Left ventricle myocardium inferior (tissue), 1 donor: ENCODE results near the gene SND1. TPM values are rescaled to one million over a fixed set of nuclear protein-coding genes. Genes with fewer than 3 reads are reported as not detected.

Source experiments
- DNase-seq: peaks from one replicate; pipeline ENCODE4 v3.0.0-alpha.2; 2020
- H3K27ac ChIP-seq: fragments of 200-600 bp; replicated peaks from 2 replicates; pipeline ENCODE4 v1.8.0; 2021
- H3K27me3 ChIP-seq: fragments of 200-600 bp; 2 replicates; pipeline ENCODE4 v1.8.0; 2021; ENCODE audit warnings: low read depth
- H3K36me3 ChIP-seq: fragments of 200-600 bp; 2 replicates; pipeline ENCODE4 v1.8.0; 2021
- H3K4me1 ChIP-seq: fragments of 200-600 bp; 2 replicates; pipeline ENCODE4 v1.8.0; 2021
- H3K4me3 ChIP-seq: fragments of 200-600 bp; 2 replicates; pipeline ENCODE4 v1.8.0; 2021; ENCODE audit warnings: mild to moderate bottlenecking, moderate library complexity
- H3K9me3 ChIP-seq: fragments of 200-600 bp; replicated peaks from 2 replicates; pipeline ENCODE4 v1.8.0; 2021
- intact Hi-C: fragments of 100-400 bp; cut with micrococcal nuclease; formaldehyde crosslinking; loops from one replicate; pipeline ENCODE4 v1.11.0; 2022
- total RNA-seq: library from RNA; stranded (reverse); fragmentation: NEBNext Ultra II Directional; extraction: Animal tissue kit (Norgen Biotek cat#: 25700); gene quantifications from one replicate; pipeline ENCODE4 v1.2.1, GENCODE V29; 2021
- TF ChIP-seq, protein P1 (sequence below): fragments of 200-600 bp; IDR thresholded peaks from 2 replicates; pipeline ENCODE4 v1.8.0; 2021; ENCODE audit warnings: antibody characterized with exemption, mild to moderate bottlenecking, borderline replicate concordance
- donor health status: DM: no; HTN: yes; CAD: no; lungs with severe emphysema.

SND1 gene
- total RNA-seq, 1 donor from 2014 or later, result 71.6 TPM

DNA sequence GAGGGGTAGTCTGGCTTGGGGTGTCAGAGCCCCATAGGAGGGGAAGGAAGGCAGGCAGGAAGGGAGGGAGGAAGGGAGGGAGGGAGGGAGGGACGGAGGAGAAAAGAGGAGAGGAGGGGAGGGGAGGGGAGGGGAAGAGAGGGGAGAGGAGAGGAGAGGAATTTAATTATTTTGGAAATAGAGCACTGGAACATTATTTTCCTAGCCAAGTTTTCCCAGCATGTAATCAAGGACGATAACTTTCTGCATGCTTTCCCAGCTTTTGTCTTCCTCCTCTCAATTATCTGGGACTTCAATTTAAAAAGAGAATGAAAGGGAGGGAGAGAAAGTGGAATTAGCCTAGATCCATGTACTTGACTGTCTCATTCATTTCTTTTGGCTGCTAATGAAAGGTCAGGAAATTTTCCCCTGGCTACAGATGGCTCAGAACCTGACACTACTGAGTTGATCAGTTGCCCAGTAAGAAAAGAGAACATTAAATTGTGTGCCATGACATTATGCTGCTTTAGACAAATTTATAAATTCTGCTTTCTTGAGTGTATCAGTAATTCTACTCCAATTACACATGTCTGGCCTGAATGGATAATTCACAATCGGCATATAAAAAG is 230.4 kb downstream of the SND1 start:
- peak overlapping the region; percentile 65 for H3K27ac ChIP-seq

GRCh38 chr7:127884066-127884559 is 232.1 kb downstream of the SND1 start:
- TF ChIP-seq, protein P1, sequence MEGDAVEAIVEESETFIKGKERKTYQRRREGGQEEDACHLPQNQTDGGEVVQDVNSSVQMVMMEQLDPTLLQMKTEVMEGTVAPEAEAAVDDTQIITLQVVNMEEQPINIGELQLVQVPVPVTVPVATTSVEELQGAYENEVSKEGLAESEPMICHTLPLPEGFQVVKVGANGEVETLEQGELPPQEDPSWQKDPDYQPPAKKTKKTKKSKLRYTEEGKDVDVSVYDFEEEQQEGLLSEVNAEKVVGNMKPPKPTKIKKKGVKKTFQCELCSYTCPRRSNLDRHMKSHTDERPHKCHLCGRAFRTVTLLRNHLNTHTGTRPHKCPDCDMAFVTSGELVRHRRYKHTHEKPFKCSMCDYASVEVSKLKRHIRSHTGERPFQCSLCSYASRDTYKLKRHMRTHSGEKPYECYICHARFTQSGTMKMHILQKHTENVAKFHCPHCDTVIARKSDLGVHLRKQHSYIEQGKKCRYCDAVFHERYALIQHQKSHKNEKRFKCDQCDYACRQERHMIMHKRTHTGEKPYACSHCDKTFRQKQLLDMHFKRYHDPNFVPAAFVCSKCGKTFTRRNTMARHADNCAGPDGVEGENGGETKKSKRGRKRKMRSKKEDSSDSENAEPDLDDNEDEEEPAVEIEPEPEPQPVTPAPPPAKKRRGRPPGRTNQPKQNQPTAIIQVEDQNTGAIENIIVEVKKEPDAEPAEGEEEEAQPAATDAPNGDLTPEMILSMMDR, result peak; percentile 43
- no peak overlapping the region for H3K4me3 ChIP-seq
- H3K27ac ChIP-seq, result peak overlapping the region; percentile 65
- no peaks in the 10 kb centered on the region for H3K9me3 ChIP-seq
- peaks cover 74% of the 10 kb centered on the region for H3K4me1 ChIP-seq
- peaks cover 8% of the 10 kb centered on the region for H3K36me3 ChIP-seq
- intact Hi-C loops, result no loop called here
- peak; percentile 24 for DNase-seq
- no peaks in the 10 kb centered on the region for H3K27me3 ChIP-seq

More for the DNA sequence above, 230.4 kb downstream of the SND1 start:
- DNase-seq, result no peak
- TF ChIP-seq, protein P1, result no peak
- H3K4me3 ChIP-seq, result no peak overlapping the region
- no peaks in the 10 kb centered on the region for H3K9me3 ChIP-seq
- peaks cover 58% of the 10 kb centered on the region for H3K4me1 ChIP-seq
- H3K36me3 ChIP-seq, result no peaks in the 10 kb centered on the region
- H3K27me3 ChIP-seq, result no peaks in the 10 kb centered on the region
- intact Hi-C loops, result no loop called here

GRCh38 chr7:127885222-127885772 is 233.3 kb downstream of the SND1 start:
- intact Hi-C loops, result no loop called here

DNA sequence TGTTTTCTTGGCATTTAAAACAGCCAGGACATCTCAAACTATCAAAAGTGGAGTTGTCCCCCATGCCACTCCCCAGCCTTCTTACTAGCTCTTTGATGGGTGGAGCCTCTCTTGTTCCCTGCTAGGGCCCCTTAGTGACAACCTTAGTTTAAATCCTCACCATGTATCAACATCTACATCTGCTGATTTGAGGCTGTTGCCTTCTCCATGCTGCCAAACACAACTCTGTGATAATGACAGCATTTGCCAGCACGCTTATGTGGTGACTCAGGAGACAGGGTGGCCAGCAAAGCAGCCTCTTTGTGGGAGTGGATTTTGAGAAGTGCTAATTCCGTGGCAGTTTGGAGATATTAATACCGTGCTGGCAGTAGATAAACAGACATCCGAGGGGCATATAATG is 233.8 kb downstream of the SND1 start:
- Histone ChIP-seq H3K9me3 (no peaks in the 10 kb centered on the region), H3K36me3 (peaks cover 8% of the 10 kb centered on the region), H3K27ac (peak overlapping the region; percentile 65), H3K4me3 (no peak overlapping the region), H3K27me3 (no peaks in the 10 kb centered on the region), H3K4me1 (peaks cover 82% of the 10 kb centered on the region)
- TF ChIP-seq, protein P1, result no peak
- intact Hi-C loops, result no loop called here
- DNase-seq, result no peak

More at GRCh38 chr7:127885222-127885772, 233.3 kb downstream of the SND1 start:
- H3K36me3 ChIP-seq, result peaks cover 8% of the 10 kb centered on the region
- H3K27ac ChIP-seq, result peak overlapping the region; percentile 65
- peaks cover 80% of the 10 kb centered on the region for H3K4me1 ChIP-seq
- no peaks in the 10 kb centered on the region for H3K27me3 ChIP-seq
- H3K9me3 ChIP-seq, result no peaks in the 10 kb centered on the region
- no peak for DNase-seq
- no peak overlapping the region for H3K4me3 ChIP-seq
- TF ChIP-seq, protein P1, result no peak

DNA sequence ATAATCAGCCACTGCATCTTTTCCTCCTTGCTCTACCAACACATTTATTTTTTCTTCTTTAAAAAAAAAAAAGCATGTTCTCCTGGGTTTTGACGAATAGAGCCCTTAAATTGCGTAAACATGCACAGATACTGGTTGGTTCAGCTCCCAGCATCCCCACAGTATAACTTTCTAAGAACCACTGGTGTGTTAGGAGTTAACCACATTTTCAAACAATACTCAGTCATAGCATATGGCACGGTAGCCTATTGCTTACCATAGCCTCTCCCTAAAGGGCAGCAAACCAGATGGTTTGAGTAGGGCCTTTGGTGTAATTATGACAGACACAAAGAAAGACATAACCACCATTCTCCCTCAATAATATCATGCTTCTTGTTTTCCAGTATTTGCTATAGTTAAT is 234.3 kb downstream of the SND1 start:
- Histone ChIP-seq H3K4me1 (peaks cover 82% of the 10 kb centered on the region), H3K9me3 (no peaks in the 10 kb centered on the region)

More for the DNA sequence above, 234.3 kb downstream of the SND1 start:
- H3K36me3 ChIP-seq, result peaks cover 8% of the 10 kb centered on the region
- peak overlapping the region; percentile 65 for H3K27ac ChIP-seq
- DNase-seq, result no peak
- TF ChIP-seq, protein P1, result no peak
- intact Hi-C loops, result no loop called here
- no peak overlapping the region for H3K4me3 ChIP-seq
- H3K27me3 ChIP-seq, result no peaks in the 10 kb centered on the region
